H1 (cell line): ENCODE results near the gene ACRV1. TPM values are rescaled to one million over a fixed set of nuclear protein-coding genes. Genes with fewer than 3 reads are reported as not detected.

ENCODE experiments used
- CBX5 ChIP-seq: fragments of 300-800, 300-1000 bp; sonication (generic); IDR thresholded peaks from 2 replicates; pipeline ENCODE4 v1.7.1; 2016; ENCODE audit warnings: antibody characterized with exemption, low read length, low read depth
- SP2 ChIP-seq: IDR thresholded peaks from 2 replicates; pipeline ENCODE4 v1.6.1; 2012; ENCODE audit warnings: mild to moderate bottlenecking, low read length, inconsistent platforms
- polyA plus RNA-seq, 7 experiments: library from polyadenylated mRNA; depleted of rRNA in 3 of 7; stranded (reverse) in 5 of 7; unstranded in 2 of 7; fragments of >200 nt in 5 of 7; fragments of 200-250 nt in 2 of 7; gene quantifications; 1 replicate in 5 of 7; 2 replicates in 1 of 7; 4 replicates in 1 of 7; pipeline versions ENCODE4 v1.2.1 to v1.2.3, GENCODE V29; 2011 to 2013; ENCODE audit warnings: missing spikeins in 2 of 7, mixed read lengths in 2 of 7
- total RNA-seq: library from RNA; stranded (reverse); fragmentation: NEBNext Ultra II Directional; extraction: Animal tissue kit (Norgen Biotek cat#: 25700); gene quantifications from 2 replicates; pipeline ENCODE4 v1.2.1, GENCODE V29; 2021

The ACRV1 gene
- total and polyA plus RNA-seq, 2 of the 8 experiments (the other 6 are each of a cell fraction or from before 2014, with no cell fraction given): 0.06 TPM; not detected in 1

GRCh38 chr11:125688066-125688465, 7.4 kb upstream of the ACRV1 start (continued):
- TF ChIP-seq SP2 (no peak), CBX5 (no peak)
